ENCODE data around the gene PEG3. TPM values are rescaled to one million over a fixed set of nuclear protein-coding genes. Genes with fewer than 3 reads are reported as not detected.

The PEG3 gene
- total and polyA plus RNA-seq, 2 experiments from 2014 or later: not detected

GRCh38 chr19:56873493-56873892 is 33.0 kb upstream of the PEG3 start:
- H3K4me3 ChIP-seq: no peak overlapping the region
- H2AFZ ChIP-seq: no peak overlapping the region
- no peak for TF ChIP-seq CTCF (IDR thresholded peaks at IDR 0.05; ENCODE audit: poor library complexity)
- TF ChIP-seq EZH2phosphoT487 (IDR thresholded peaks at IDR 0.05; ENCODE audit: low read depth, severe bottlenecking, unreplicated experiment): no peak
- no peak for TF ChIP-seq EZH2 (IDR thresholded peaks at IDR 0.05; ENCODE audit: borderline replicate concordance)
- no peaks in the 10 kb centered on the region for H3K9me2 ChIP-seq (replicated peaks; ENCODE audit: insufficient read depth)
- no peak overlapping the region for H3K27ac ChIP-seq
- 64% methylated on average over 5 of the region's 5 CpGs for WGBS (ENCODE audit: low lambda C conversion rate, missing lambda C conversion rate)
- no peak for DNase-seq (ENCODE audit: low spot score)
- H3K79me2 ChIP-seq: no peaks in the 10 kb centered on the region
- no peaks in the 10 kb centered on the region for H3K36me3 ChIP-seq (replicated peaks; ENCODE audit: insufficient read depth, low read depth)
- H4K20me1 ChIP-seq (ENCODE audit: insufficient read depth, poor library complexity, severe bottlenecking): no peaks in the 10 kb centered on the region
- no peaks in the 10 kb centered on the region for H3K9me3 ChIP-seq (ENCODE audit: low read depth)
- no peaks in the 10 kb centered on the region for H3K4me1 ChIP-seq (ENCODE audit: insufficient read depth)
- no peaks in the 10 kb centered on the region for H3K27me3 ChIP-seq
- no peak overlapping the region for H3K4me2 ChIP-seq

- TF ChIP-seq EZH2 (IDR thresholded peaks at IDR 0.05; ENCODE audit: borderline replicate concordance) (no peak), CTCF (IDR thresholded peaks at IDR 0.05; ENCODE audit: poor library complexity) (no peak), EZH2phosphoT487 (IDR thresholded peaks at IDR 0.05; ENCODE audit: low read depth, severe bottlenecking, unreplicated experiment) (no peak)
- Histone ChIP-seq H3K9me2 (replicated peaks; ENCODE audit: insufficient read depth) (no peaks in the 10 kb centered on the region), H3K36me3 (replicated peaks; ENCODE audit: insufficient read depth, low read depth) (no peaks in the 10 kb centered on the region), H3K27me3 (no peaks in the 10 kb centered on the region), H3K79me2 (no peaks in the 10 kb centered on the region), H3K4me1 (ENCODE audit: insufficient read depth) (no peaks in the 10 kb centered on the region), H3K4me2 (no peak overlapping the region), H2AFZ (no peak overlapping the region), H3K9me3 (ENCODE audit: low read depth) (no peaks in the 10 kb centered on the region), H3K4me3 (no peak overlapping the region), H3K27ac (no peak overlapping the region), H4K20me1 (ENCODE audit: insufficient read depth, poor library complexity, severe bottlenecking) (no peaks in the 10 kb centered on the region)
- 66% methylated on average over 8 of the region's 8 CpGs for WGBS (ENCODE audit: low lambda C conversion rate, missing lambda C conversion rate)
- DNase-seq (ENCODE audit: low spot score): no peak
Measured at GRCh38 chr19:56869886-56870285, 29.4 kb upstream of the PEG3 start.

GRCh38 chr19:56868446-56868845 is 27.9 kb upstream of the PEG3 start:
- Histone ChIP-seq H3K27ac (no peak overlapping the region), H3K9me3 (ENCODE audit: low read depth) (no peaks in the 10 kb centered on the region)
- WGBS (ENCODE audit: low lambda C conversion rate, missing lambda C conversion rate): 67% methylated on average over 1 of the region's 1 CpG

More at GRCh38 chr19:56868446-56868845, 27.9 kb upstream of the PEG3 start:
- no peaks in the 10 kb centered on the region for H3K27me3 ChIP-seq
- H3K36me3 ChIP-seq (replicated peaks; ENCODE audit: insufficient read depth, low read depth): no peaks in the 10 kb centered on the region
- no peaks in the 10 kb centered on the region for H3K9me2 ChIP-seq (replicated peaks; ENCODE audit: insufficient read depth)
- H3K4me3 ChIP-seq: no peak overlapping the region
- no peaks in the 10 kb centered on the region for H3K4me1 ChIP-seq (ENCODE audit: insufficient read depth)
- no peaks in the 10 kb centered on the region for H4K20me1 ChIP-seq (ENCODE audit: insufficient read depth, poor library complexity, severe bottlenecking)
- TF ChIP-seq CTCF (IDR thresholded peaks at IDR 0.05; ENCODE audit: poor library complexity) (no peak), EZH2 (IDR thresholded peaks at IDR 0.05; ENCODE audit: borderline replicate concordance) (no peak), EZH2phosphoT487 (IDR thresholded peaks at IDR 0.05; ENCODE audit: low read depth, severe bottlenecking, unreplicated experiment) (no peak)
- H3K4me2 ChIP-seq: no peak overlapping the region
- no peak overlapping the region for H2AFZ ChIP-seq
- DNase-seq (ENCODE audit: low spot score): no peak
- no peaks in the 10 kb centered on the region for H3K79me2 ChIP-seq
